HepG2 (cell line): ENCODE results near the gene ZFR. TPM values are rescaled to one million over a fixed set of nuclear protein-coding genes. Genes with fewer than 3 reads are reported as not detected.

Source experiments
- ATAC-seq: fragments of 200-7000 bp; cut with Tn5 transposase; 3 replicates; pipeline ENCODE4 v1.9.1; 2020; ENCODE audit warnings: mild to moderate bottlenecking, moderate library complexity
- BruUV-seq: library from RNA; stranded (reverse); fragments of 400-500 nt; replicated peaks from 2 replicates; lab custom pipeline; 2021; lab: Mats Ljungman, UMichigan
- CTCF ChIA-PET: fragments of 300-600 bp; formaldehyde crosslinking; extraction: SDS; loops from one replicate; lab custom pipeline; 2021; ENCODE audit warnings: low total read pairs, inconsistent platforms, low intra/inter-chr PET ratio; lab: Yijun Ruan, JAX
- POLR2A ChIA-PET: fragments of 350-600 bp; sonication (Branson Sonifier 250); formaldehyde crosslinking; loops from one replicate; lab custom pipeline; 2020; ENCODE audit warnings: antibody characterized with exemption, inconsistent platforms; lab: Yijun Ruan, JAX
- DNase-seq: peaks from one replicate; pipeline ENCODE4 v3.0.0-alpha.2; 2015; ENCODE audit warnings: low spot score
- FAIRE-seq: peaks from 3 replicates; lab custom pipeline; 2011; peaks lifted over from hg19 to GRCh38; lab: Jason Lieb, UNC
- H2AFZ ChIP-seq: one replicate; pipeline ENCODE4 v1.6.1; 2011; ENCODE audit warnings: low read length, inconsistent platforms
- H3K27ac ChIP-seq: fragments of 300-600 bp; 3 replicates; pipeline ENCODE4 v1.8.0; 2011; ENCODE audit warnings: mixed run types, mild to moderate bottlenecking, mixed read lengths, low read length, inconsistent platforms; ENCODE audit not compliant: insufficient read depth; ENCODE audit errors: extremely low read length
- H3K27me3 ChIP-seq, 2 experiments: fragments of 200-600 bp in 1 of 2; 2 replicates in 1 of 2; 3 replicates in 1 of 2; pipeline versions ENCODE4 v1.6.0 to v1.8.0; 2011; ENCODE audit warnings: low read length in 2 of 2, mild to moderate bottlenecking in 2 of 2, moderate library complexity in 2 of 2, inconsistent platforms in 1 of 2; ENCODE audit not compliant: insufficient read depth in 2 of 2, control insufficient read depth in 1 of 2
- H3K36me3 ChIP-seq, 2 experiments: fragments of 200-600 bp in 1 of 2; replicated peaks in 1 of 2; 2 replicates in 1 of 2; 3 replicates in 1 of 2; pipeline versions ENCODE4 v1.5.1 to v1.8.0; 2011; ENCODE audit warnings: low read length in 2 of 2, inconsistent platforms in 1 of 2; ENCODE audit not compliant: insufficient read depth in 2 of 2, control insufficient read depth in 1 of 2
- H3K4me1 ChIP-seq: 2 replicates; pipeline ENCODE4 v1.5.1; 2012; ENCODE audit warnings: low read length, inconsistent platforms; ENCODE audit not compliant: insufficient read depth
- H3K4me2 ChIP-seq: 2 replicates; pipeline ENCODE4 v1.6.0; 2011; ENCODE audit warnings: low read depth, low read length, inconsistent platforms
- H3K4me3 ChIP-seq, 3 experiments: fragments of 200-600 bp in 1 of 3; sonication (generic), shearing (Covaris generic) in 1 of 3; replicated peaks in 1 of 3; 2 replicates each; pipeline ENCODE4 v1.5.1; 2011 to 2016; ENCODE audit warnings: low read length in 3 of 3, inconsistent platforms in 2 of 3, low read depth in 2 of 3, mild to moderate bottlenecking in 2 of 3, control low read depth in 1 of 3, mixed read lengths in 1 of 3; ENCODE audit not compliant: insufficient read depth in 1 of 3
- H3K79me2 ChIP-seq: one replicate; pipeline ENCODE4 v1.6.1; 2011; ENCODE audit warnings: low read length, inconsistent platforms; ENCODE audit not compliant: insufficient read depth
- H3K9ac ChIP-seq: 2 replicates; pipeline ENCODE4 v1.6.0; 2011; ENCODE audit warnings: mild to moderate bottlenecking, low read depth, low read length, inconsistent platforms; ENCODE audit not compliant: insufficient read depth
- H3K9me3 ChIP-seq: 2 replicates; pipeline ENCODE4 v1.5.1; 2012; ENCODE audit warnings: mild to moderate bottlenecking, low read length
- H4K20me1 ChIP-seq: 2 replicates; pipeline ENCODE4 v1.6.0; 2011; ENCODE audit warnings: inconsistent platforms, mild to moderate bottlenecking, low read length, moderate library complexity; ENCODE audit not compliant: insufficient read depth
- ARNT ChIP-seq: fragments of 450-650 bp; IDR thresholded peaks from 2 replicates; pipeline ENCODE4 v1.6.1; 2017
- CENPX ChIP-seq: sonication (generic); formaldehyde crosslinking; IDR thresholded peaks from 2 replicates; pipeline ENCODE4 v1.9.0; 2021; ENCODE audit warnings: mild to moderate bottlenecking, missing genetic modification reagents, moderate library complexity
- KDM2A ChIP-seq: sonication (generic); formaldehyde crosslinking; IDR thresholded peaks from 2 replicates; pipeline ENCODE4 v1.4.0; 2020; ENCODE audit warnings: low read depth, missing genetic modification reagents, borderline replicate concordance
- MIXL1 ChIP-seq: IDR thresholded peaks from 2 replicates; pipeline ENCODE4 v1.6.1; 2016
- NPAS2 ChIP-seq: sonication (generic); formaldehyde crosslinking; IDR thresholded peaks from 2 replicates; pipeline ENCODE4 v1.8.0; 2022; ENCODE audit warnings: mild to moderate bottlenecking, missing genetic modification reagents, borderline replicate concordance
- PAX8 ChIP-seq: sonication (generic); formaldehyde crosslinking; IDR thresholded peaks from 2 replicates; pipeline ENCODE4 v1.8.0; 2022; ENCODE audit warnings: mild to moderate bottlenecking, missing genetic modification reagents, borderline replicate concordance
- PHB2 ChIP-seq: fragments of 450-650 bp; IDR thresholded peaks from 2 replicates; pipeline ENCODE4 v1.6.1; 2018; ENCODE audit not compliant: partially characterized antibody
- PLRG1 ChIP-seq: fragments of 450-650 bp; conservative IDR thresholded peaks from 2 replicates; pipeline ENCODE4 v1.6.1; 2016
- SATB2 ChIP-seq: sonication (generic); formaldehyde crosslinking; IDR thresholded peaks from 2 replicates; pipeline ENCODE4 v1.5.0; 2020; ENCODE audit warnings: missing genetic modification reagents
- SOX6 ChIP-seq, 2 experiments: fragments of 450-650 bp in 1 of 2; sonication (generic) in 1 of 2; formaldehyde crosslinking in 1 of 2; IDR thresholded peaks; 2 replicates each; pipeline versions ENCODE4 v1.4.0 to v1.6.1; 2017 to 2020; ENCODE audit warnings: antibody characterized with exemption in 1 of 2, mild to moderate bottlenecking in 1 of 2, missing genetic modification reagents in 1 of 2
- SP4 ChIP-seq: sonication (generic); formaldehyde crosslinking; IDR thresholded peaks from 2 replicates; pipeline ENCODE4 v1.8.1; 2023; ENCODE audit warnings: mild to moderate bottlenecking, missing genetic modification reagents
- ZBTB37 ChIP-seq: sonication (generic); formaldehyde crosslinking; IDR thresholded peaks from 2 replicates; pipeline ENCODE4 v1.4.0; 2020; ENCODE audit warnings: mild to moderate bottlenecking, missing genetic modification reagents
- ZIK1 ChIP-seq: sonication (generic); formaldehyde crosslinking; IDR thresholded peaks from 2 replicates; pipeline ENCODE4 v1.5.0; 2020; ENCODE audit warnings: mild to moderate bottlenecking, low read depth, missing genetic modification reagents, borderline replicate concordance
- ZNF10 ChIP-seq: sonication (generic); formaldehyde crosslinking; IDR thresholded peaks from 2 replicates; pipeline ENCODE4 v1.4.0; 2020; ENCODE audit warnings: mild to moderate bottlenecking, low read depth, missing genetic modification reagents, borderline replicate concordance
- ZNF274 ChIP-seq: sonication (generic); formaldehyde crosslinking; IDR thresholded peaks from 2 replicates; pipeline ENCODE4 v1.5.1; 2020; ENCODE audit warnings: mild to moderate bottlenecking, missing genetic modification reagents
- ZNF441 ChIP-seq: sonication (generic); formaldehyde crosslinking; IDR thresholded peaks from 2 replicates; pipeline ENCODE4 v1.7.0; 2021; ENCODE audit warnings: missing genetic modification reagents, borderline replicate concordance
- ZNF589 ChIP-seq: sonication (generic); formaldehyde crosslinking; conservative IDR thresholded peaks from 2 replicates; pipeline ENCODE4 v1.8.0; 2022; ENCODE audit warnings: mild to moderate bottlenecking, moderate library complexity, missing genetic modification reagents
- ZNF788 ChIP-seq: sonication (generic); formaldehyde crosslinking; IDR thresholded peaks from 2 replicates; pipeline ENCODE4 v1.5.0; 2020; ENCODE audit warnings: mild to moderate bottlenecking, missing genetic modification reagents, borderline replicate concordance
- WGBS: methylation state at CpG from one replicate; pipeline ENCODE4 v1.1.6; 2017; ENCODE audit warnings: low lambda C conversion rate; 5-methylcytosine and 5-hydroxymethylcytosine counted together
- in situ Hi-C: cut with HindIII; loops from 2 replicates; pipeline ENCODE4 v1.10.0; 2017; ENCODE audit warnings: low pct_unique_long_range_greater_than_20kb; ENCODE audit not compliant: extremely low pct_ligation_motif_present
- intact Hi-C: fragments of 100-400 bp; cut with micrococcal nuclease; formaldehyde crosslinking; loops from one replicate; pipeline ENCODE4 v1.10.0; 2022; ENCODE audit not compliant: unreplicated experiment
- polyA plus RNA-seq, 8 experiments: library from polyadenylated mRNA; depleted of rRNA in 3 of 8; stranded (reverse) in 7 of 8; unstranded in 1 of 8; fragments of >200 nt; fragmentation: Illumina TruSeq in 4 of 8; extraction: Trizol in 4 of 8; gene quantifications; 2 replicates each; pipeline versions ENCODE4 v1.2.1 to v1.2.3, GENCODE V29; 2011 to 2016; ENCODE audit warnings: low read depth in 4 of 8, missing spikeins in 1 of 8, mixed read lengths in 1 of 8; ENCODE audit not compliant: insufficient read depth in 1 of 8
- total RNA-seq, 5 experiments: library from RNA; depleted of rRNA; stranded (reverse); fragments of >200 nt; fragmentation: Illumina TruSeq; extraction: Trizol; gene quantifications; 2 replicates each; pipeline ENCODE4 v1.2.3, GENCODE V29; 2016; ENCODE audit warnings: low read depth in 1 of 5
- TF ChIP-seq, protein P1 (sequence below): sonication (generic); formaldehyde crosslinking; IDR thresholded peaks from 2 replicates; pipeline ENCODE4 v1.8.1; 2023; ENCODE audit warnings: mild to moderate bottlenecking, moderate library complexity, missing genetic modification reagents

ZFR gene
- total and polyA plus RNA-seq, 2 of the 13 experiments (the other 11 are each of a cell fraction or from before 2014, with no cell fraction given) = 89.0 to 92.8 TPM

DNA sequence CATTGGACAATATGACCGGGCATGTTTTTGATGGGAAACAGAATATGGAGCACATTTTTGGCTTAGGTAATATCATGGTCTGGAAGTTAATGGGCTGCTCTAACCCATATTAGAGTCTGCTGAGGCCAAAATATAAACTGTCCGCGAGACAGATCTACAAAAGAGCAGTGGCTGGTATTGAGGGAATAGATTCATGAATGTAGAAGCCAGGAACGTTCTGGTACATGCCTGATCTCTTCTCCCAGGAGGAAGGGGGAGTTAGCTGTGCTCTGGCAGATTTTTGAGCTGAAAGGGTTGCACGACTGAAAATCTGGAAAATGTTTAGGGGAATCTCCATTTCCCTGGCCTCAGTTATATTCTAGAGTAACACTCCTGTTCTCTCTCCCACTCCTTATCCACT lies 42.9 kb upstream of the ZFR start:
- no TSS peak for BruUV-seq
- in situ Hi-C loops = loop anchor here (5.0 kb wide), 1 partner anchor 125 kb away; no protein-coding TSS in a partner anchor
- Histone ChIP-seq H3K4me1 (peaks cover 43% of the 10 kb centered on the region), H4K20me1 (no peaks in the 10 kb centered on the region), H3K9me3 (no peaks in the 10 kb centered on the region), H3K4me3 (no peak overlapping the region), H3K36me3 (no peaks in the 10 kb centered on the region), H2AFZ (no peak overlapping the region), H3K9ac (no peak overlapping the region), H3K4me2 (0 out of 2 replicates have a peak overlapping the region, but pooled peaks have one; percentile 15), H3K27ac (no peak overlapping the region), H3K79me2 (no peaks in the 10 kb centered on the region), H3K27me3 (no peaks in the 10 kb centered on the region)
- no peak for DNase-seq
- POLR2A ChIA-PET = no interaction called here
- intact Hi-C loops = no loop called here
- no peak for FAIRE-seq
- ATAC-seq = no peak
- WGBS = 63% methylated on average over 5 of the region's 5 CpGs
- CTCF ChIA-PET = interaction anchor here (4.2 kb wide), 1 partner anchor 103 kb away, joined by 48 read pairs; no protein-coding TSS in a partner anchor
- TF ChIP-seq ARNT (no peak), KDM2A (no peak)

DNA sequence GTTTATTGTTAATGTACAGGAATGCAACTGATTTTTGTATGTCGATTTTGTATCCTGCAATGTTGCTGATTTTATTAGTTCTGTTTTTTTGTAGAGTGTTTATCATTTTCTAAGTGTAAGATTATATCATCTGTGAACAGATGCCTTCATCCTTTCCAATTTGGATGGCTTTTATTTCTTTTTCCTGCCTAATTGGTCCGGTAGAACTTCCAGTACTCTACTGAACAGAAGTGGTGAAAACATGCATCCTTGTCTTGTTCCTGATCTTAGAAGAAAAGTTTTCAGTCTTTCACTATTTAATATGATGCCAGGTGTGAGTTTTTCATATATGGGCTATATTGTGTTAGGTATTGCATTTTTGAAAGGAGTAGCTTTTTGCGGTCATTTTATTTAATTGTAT lies 42.5 kb upstream of the ZFR start:
- 74% methylated on average over 3 of the region's 3 CpGs for WGBS
- Histone ChIP-seq H3K79me2 (no peaks in the 10 kb centered on the region), H2AFZ (peak overlapping the region; percentile 54), H3K9me3 (no peaks in the 10 kb centered on the region), H3K36me3 (no peaks in the 10 kb centered on the region), H4K20me1 (no peaks in the 10 kb centered on the region), H3K27me3 (no peaks in the 10 kb centered on the region), H3K4me1 (peaks cover 48% of the 10 kb centered on the region), H3K4me3 (no peak overlapping the region), H3K27ac (no peak overlapping the region), H3K4me2 (no peak overlapping the region), H3K9ac (no peak overlapping the region)
- DNase-seq (no peak), FAIRE-seq (no peak), ATAC-seq (no peak)
- no TSS peak for BruUV-seq
- in situ Hi-C loops = loop anchor here (5.0 kb wide), 1 partner anchor 125 kb away; no protein-coding TSS in a partner anchor
- intact Hi-C loops = no loop called here
- ChIA-PET CTCF (no interaction called here), POLR2A (no interaction called here)
- no peak for TF ChIP-seq PAX8
- no peak for TF ChIP-seq CENPX
- TF ChIP-seq ZNF274 (CRISPR knock-in tag) = no peak
- TF ChIP-seq ZNF788 = no peak
- TF ChIP-seq NPAS2 (CRISPR knock-in tag) = no peak
- TF ChIP-seq PHB2 = no peak
- TF ChIP-seq ZNF10 (CRISPR knock-in tag) = no peak
- no peak for TF ChIP-seq MIXL1 (CRISPR knock-in tag)
- TF ChIP-seq SOX6 (IDR thresholded peaks at IDR 0.05) = no peak
- no peak for TF ChIP-seq SOX6 (CRISPR knock-in tag; IDR thresholded peaks at IDR 0.05)
- no peak for TF ChIP-seq ZNF441 (CRISPR knock-in tag)
- TF ChIP-seq, protein P1, sequence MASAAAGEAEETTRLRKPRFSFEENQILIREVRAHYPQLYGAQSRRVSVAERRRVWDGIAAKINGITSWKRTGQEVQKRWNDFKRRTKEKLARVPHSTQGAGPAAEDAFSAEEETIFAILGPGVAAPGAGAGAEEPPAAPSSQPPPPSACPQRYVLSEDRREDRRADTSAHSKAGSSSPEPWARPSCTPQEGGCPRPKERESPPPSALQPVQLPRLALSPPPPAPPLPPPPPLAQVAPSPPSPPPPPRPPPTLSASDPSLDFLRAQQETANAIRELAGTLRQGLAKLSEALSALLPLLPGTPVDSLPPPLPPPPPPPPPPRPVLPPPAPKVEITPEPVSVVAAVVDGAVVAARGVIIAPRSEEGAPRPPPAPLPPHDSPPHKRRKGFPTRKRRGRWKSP = no peak
- no peak for TF ChIP-seq PLRG1
- TF ChIP-seq ZIK1 (CRISPR knock-in tag) = no peak
- no peak for TF ChIP-seq SATB2
- TF ChIP-seq ZBTB37 (CRISPR knock-in tag) = no peak
- no peak for TF ChIP-seq SP4 (CRISPR knock-in tag)
- TF ChIP-seq ZNF589 (CRISPR knock-in tag) = no peak
